NCI-H2196 treated with DMSO at 0.1 percent for 48 hours (cell line): ENCODE data around the gene TDRD1.

Experiments
- DNase-seq: peaks from one replicate; lab custom pipeline; 2025; ENCODE audit not compliant: unreplicated experiment; lab: John Stamatoyannopoulos, UW

TDRD1 gene

DNA sequence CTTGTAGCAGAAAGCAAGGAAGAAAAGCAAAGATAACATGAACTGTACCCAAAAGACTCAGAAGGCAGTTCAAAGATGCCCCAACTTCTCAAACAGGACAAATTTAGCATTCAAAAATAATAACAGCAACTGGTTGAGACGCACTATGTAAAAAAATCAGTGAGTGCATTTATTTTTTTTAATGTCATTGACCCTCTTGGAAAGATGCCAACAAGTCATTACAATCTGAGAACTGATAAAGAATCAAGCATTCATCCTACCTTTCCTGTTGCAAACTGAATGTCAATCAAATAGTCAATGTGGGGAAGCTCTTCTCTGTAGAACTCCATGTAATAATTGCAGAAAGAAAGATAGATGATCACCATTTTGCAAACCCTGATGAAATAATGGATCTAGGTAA is 3.5 kb upstream of the TDRD1 start:
- no peak for DNase-seq

DNA sequence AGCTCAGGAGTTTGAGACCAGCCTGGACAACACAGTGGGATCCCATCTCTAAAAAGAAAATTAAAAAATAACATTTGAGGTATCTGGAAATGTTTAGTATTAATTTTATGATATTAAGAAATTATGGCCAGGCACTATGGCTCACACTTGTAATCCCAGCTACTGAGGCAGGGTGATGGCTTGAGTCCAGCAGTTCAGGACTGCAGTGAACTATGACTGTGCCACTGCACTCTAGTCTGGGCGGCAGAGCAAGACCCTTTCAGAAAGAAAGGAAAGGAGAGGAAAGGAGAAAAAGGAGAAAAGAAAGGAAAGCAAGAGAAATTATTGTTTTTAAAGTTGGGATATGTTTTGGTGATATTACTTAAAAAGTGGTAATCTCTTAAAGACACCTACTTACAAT is 2.6 kb upstream of the TDRD1 start:
- DNase-seq = no peak

DNA sequence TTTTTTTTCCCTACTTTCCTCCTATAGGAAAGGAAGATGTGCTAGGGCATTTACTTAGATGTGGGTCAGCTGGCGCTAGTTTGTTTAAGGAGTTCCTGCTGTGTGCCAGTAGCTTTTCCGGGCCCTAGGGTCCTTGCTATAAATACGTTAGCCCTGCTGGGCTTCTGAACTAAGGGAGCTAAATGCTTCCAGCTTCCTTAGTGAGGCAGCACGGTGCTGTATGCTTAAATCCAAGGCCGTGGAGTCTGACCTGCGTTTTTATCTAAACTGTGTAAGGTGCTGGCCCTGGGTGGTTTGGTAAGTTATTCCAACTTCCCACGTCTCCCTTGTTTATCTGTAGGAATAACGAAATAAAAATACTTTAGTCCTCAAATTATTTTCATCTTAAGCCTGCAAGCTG is 594 bp downstream of the TDRD1 start:
- DNase-seq = no peak

DNA sequence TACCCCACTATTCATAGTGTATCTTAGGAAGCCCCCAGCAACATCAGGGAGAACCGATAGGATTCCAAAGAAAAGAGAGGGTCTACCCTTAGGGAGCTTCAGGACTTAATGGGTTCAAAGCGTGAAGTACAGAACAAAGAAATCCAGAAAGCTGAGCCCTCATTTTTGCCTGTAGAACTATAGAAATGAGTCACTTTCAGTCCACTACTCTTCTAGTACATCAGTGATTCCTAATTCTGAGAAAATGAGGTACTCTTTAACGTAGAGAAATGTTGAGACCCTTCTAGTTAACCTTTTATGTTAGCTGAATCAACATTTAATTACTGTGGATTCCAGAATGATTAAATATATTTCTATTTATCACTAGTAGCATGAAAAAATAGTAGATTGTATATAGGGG is 1.8 kb downstream of the TDRD1 start:
- DNase-seq = no peak

DNA sequence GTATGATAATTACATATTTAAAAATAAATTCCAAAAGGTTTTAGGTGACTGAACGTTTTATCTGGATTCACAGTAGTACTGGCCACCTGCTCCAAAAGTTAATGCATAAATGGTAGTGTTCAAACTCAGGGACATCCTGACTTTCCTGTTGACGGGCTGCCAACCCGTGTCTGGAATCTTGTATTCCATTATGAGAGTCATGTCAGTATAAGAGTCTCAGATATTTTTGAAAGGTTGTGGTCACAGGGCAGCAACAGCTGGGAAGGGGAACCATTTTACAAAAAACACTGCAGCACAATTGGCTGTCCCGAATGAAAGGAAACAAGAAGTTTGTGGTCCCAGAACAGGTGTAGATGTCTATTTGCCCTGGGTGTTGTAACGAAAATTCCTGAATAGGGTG is 2.8 kb downstream of the TDRD1 start:
- no peak for DNase-seq

DNA sequence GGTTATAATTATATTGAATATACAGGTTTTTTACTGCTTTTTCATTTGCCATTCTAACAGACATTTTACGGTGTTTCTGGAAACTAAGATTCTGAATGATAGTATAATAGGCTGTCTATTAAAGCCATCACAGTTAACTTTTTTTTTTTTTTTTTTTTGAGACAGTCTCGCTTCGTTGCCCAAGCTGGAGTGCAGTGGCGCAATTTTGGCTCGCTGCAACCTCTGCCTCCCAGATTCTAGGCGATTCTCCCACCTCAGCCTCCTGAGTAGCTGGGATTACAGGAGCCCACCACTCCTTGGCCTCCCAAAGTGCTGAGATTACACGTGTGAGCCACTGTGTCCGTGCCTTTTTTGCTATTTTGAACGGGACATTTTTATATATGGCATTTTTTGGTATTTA is 4.4 kb downstream of the TDRD1 start:
- DNase-seq = no peak

DNA sequence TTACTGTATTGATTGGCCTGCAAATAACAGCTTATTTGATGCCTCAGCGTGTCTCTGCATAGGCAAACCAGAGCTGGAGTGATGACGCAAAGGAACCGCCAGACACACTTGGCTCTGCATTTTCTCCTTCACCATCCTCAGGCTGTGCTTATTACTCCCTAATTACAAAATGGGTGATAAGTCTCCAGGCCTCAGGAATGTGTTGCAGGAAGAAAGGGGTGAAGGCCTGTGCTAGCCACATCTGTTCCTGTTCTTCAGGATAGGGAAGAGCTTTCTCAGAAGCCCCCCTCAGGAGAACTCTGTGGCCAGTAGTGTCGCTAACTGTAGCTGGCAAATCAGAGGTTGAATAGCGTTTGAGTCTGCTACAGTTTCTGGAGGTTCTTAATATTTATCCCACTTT is 5.1 kb downstream of the TDRD1 start:
- no peak for DNase-seq

DNA sequence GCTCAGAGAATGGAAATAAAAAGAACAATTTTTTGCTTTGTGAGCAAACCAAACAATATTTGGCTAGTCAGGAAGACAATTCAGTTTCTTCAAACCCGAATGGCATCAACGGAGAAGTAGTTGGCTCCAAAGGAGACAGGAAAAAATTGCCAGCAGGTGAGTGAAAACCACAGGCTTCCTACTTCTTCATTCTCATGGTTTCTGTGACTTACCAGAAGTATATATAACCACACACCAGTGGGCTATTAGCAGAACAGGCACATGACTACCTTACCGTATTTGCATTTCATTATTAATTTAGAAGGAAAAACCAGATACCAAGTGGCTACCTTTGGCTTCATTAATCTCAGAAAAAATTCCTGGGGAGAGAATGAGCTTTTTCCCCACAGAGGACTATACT is 8.8 kb downstream of the TDRD1 start:
- DNase-seq = no peak

DNA sequence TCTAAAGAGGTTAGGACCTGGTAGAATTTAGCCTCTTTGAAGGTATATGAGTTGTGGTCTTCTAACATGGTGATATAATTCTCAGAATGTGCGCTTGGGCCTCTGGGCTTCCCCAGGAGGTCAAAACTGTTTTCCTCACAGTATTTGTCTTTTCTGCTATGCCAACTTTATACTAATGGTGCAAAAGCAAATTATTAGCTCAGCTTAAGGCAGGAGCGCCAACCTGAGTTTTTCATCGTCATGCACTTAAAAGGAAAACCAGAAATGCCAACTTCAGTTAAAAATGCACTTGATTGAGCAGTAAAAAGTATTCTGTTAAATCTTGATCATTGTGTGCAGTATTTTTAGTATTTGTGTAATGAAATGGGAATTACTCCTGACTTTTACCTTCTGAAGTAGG is 9.7 kb downstream of the TDRD1 start:
- DNase-seq = no peak

DNA sequence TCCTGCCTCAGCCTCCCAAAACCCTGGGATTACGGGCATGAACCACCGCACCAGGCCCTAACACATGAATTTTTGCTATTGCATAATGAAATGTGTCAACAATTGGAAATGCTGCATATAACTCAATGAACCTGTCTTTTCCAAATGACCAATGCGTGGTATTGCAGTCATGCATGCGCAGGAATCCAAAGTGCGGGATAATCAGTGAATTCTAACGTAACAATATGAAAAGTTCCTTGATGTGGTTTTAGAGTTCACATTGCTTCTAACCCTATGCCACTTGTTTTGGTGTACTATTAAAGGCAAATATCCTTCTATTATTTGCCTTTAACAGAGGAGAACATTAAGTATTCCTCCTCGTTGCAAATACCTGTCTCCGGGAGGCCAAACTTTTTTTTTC is 10.5 kb downstream of the TDRD1 start:
- no peak for DNase-seq

DNA sequence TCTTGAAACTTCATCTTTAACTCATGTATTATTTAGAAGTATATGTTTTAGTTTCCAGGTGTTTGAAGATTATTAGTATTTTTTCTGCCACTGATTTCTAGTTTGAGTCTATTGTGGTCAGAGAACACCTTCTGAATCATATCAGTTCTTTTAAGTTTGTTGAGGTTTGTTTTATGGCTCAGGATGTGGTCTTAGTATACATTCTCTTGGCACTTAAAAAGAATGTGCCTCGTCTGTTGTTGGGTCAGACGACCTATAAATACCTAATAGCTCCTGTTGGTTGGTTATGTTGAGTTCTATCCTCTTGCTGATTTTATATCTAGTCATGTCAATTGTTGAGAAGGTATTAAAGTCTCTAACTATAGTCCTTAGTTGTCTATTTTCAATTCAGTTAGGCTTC is 15.9 kb downstream of the TDRD1 start:
- no peak for DNase-seq

DNA sequence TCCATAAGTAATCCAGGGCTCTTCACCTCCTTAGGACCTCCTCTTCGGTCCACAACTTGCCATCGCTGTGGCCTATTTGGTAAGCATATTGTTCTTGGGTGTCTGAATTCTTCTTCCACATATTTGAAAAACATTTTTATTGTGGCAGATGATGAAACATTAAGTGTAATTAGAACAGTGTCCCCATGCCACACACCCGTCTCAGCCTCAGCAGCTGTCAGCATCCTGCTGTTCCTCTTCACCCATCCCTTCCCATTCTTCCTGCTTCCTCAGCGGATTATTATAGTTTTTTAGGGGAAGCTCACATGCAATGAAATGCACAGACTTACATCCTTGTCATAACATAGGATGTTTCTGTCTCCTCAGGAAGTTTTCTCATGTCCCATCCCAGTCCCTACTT is 20.1 kb downstream of the TDRD1 start:
- no peak for DNase-seq

DNA sequence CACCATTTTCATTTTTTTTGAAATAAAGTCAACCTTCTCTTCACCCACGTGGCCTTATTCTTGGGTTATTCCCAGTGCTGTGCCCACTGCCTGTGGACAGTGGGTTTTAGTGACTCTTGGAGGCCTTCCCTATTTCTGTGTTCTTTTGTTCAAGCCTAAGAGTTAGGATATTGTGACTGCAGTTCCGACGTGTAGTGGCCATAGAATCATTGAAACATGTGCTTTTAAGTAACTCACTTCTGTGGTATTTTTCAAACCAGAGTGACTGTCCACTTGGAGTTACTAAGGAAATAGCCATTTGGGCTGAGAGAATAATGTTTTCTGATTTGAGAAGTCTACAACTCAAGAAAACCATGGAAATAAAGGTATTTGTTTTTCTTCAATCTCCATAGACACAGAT is 23.7 kb downstream of the TDRD1 start:
- DNase-seq = no peak

DNA sequence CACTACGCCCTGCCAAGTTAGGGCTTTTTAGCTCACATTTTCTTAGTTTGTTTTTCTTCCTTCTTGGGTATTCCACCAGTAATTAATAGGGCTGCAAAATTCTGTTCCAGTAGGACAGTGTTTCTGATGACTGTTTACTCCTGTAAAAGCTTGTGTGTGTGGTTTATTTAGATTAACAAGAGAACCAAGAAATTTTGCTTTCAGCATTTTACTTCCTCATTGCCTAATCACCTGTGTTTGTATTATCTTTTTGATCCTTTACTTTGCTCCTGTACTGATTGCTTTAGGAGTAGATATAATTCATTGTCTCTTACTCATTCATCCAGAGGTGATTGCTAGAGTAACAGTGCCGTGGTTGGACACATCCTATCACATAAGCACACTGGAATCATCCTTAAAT is 27.7 kb downstream of the TDRD1 start:
- DNase-seq = no peak

DNA sequence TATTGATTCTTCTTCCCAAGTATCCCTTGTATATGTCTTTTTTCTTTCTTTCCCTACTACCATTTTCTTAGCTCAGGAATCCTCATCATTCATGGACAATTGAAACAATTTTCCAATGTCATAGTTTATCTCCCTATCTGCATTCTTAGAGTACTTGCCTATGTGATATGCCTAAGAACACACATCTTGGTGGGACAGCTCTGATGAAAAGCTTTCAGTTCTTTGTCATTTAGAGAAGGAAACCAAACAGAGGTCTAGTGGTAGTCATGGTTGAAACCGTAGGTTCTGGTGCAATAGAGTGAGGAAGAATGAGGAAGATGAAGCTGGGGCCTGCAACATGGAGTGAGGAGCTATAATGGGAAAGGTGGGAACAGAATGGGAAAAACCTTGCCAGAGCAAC is 28.2 kb downstream of the TDRD1 start:
- no peak for DNase-seq

DNA sequence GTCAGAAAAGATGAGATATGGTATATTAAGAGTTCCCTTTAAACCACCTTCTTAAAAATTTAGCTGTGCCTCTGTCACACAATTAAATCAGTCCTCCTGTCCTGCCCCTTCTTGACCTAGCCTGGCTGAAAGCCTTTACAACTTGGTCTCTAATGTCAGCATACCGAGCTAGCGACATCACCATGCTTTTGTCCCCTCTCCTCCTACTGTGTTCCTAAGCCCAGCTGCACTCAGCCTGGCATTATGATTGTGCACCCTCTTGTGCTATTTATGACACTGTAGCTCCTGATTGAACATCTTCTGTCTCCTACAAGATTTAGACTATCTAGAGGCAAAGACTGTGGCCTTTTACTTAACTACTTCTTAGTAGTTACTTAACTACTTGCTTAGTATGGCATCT is 29.2 kb downstream of the TDRD1 start:
- no peak for DNase-seq

DNA sequence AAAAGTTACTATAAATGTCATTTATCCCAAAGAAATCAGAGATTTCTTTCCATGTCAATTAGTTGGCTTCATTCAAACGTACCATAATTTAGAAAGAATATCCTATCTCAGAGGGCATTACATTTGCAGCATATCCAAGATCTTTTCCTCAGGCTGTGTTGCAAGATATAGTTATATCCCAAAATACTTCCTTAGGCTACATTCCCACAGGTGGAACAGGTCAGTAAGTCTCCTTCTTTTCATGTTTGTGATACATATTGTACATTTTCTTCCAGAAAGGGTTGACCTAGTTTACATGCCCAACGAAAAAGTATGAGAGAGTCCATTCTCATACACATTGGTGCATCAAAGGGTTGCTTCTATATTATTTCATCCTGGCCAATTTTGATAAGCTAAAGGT is 33.0 kb downstream of the TDRD1 start:
- DNase-seq = no peak

DNA sequence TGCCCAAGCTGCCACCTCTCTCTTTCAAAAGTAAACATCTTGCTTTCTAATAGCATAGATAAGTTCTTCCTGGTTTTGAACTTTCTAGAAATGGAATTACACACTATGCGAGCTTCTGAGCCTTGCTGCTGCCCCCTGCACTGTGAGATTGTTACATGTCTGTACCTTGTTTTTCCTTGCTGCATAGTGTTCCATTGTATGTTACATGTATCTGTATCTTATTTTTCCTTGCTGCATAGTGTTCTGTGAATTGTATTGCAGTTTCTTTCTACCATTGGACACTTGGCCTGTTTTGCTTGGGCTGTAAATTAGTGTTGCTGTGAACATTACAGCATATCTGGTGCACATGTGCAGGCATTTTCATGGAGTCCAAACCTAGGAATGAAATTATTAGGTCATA is 35.9 kb downstream of the TDRD1 start:
- DNase-seq = no peak

DNA sequence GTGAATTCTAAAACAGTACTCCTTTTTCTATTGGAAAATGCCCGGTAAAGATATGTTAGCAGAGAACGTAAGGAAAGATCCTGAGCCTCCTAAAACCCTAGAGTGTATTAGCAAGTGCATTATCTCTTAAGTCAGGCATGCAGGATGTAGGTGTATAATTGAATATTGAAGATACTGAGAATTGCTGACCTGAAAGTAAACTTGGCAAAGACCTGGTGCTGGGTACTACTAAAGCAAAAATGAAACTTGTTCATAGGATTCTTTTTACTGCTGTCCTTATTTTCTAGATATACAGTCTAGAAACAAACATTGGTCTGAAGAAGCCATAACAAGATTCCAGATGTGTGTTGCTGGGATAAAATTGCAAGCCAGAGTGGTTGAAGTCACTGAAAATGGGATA is 41.1 kb downstream of the TDRD1 start:
- DNase-seq = no peak

DNA sequence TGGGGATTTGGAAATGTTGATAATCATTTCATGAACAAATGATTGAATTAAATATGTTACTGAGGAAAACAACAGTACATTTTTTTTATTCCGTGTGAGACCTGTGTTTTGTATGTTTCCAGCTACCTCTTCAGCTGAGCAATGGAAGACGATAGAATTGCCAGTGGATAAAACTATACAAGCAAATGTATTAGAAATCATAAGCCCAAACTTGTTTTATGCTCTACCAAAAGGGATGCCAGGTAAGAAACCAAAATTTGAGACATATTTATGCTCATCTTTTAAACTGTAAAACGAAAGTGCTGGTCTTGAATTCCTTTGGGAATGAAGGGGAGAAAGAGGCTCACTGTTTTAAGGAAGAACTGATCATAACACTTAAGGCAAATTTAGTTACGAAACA is 42.1 kb downstream of the TDRD1 start:
- no peak for DNase-seq

DNA sequence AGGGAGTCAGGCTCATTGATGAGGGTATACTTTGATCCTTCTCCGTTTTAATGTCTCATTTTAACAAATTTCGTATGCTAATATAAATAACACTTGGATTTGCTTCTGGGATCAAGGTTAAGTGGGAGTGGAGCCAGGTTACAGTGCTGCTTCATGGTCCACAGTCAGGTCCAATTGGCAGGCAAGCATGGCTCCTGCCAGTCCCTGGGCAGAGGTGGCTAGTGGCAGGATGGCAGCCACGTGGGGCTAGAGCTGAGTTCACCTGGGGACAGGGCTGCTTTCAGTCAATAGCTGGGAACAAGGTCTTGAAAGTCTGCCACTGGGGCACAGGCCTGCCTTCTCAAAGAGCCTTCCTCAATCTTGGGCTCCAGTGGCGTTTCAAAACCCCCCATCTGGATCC is 43.9 kb downstream of the TDRD1 start:
- no peak for DNase-seq

DNA sequence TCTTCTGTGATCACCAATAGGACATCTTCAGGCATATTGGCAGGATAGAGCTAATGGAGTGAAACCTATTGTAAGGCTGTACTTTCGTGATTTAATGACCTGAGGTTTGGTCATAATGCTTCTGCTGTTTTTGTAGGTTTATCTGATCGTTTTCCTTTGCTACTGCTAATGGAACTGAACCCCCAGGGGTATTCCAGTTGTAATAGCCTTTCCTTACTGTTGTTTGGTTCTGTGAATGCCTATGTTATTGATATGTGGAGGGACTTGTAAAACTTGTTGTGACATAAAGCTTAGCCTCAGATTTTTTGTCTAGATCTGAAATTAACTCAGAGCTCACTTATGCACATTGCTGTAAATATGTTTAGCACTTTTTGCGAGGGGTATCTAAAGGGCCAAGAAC is 49.0 kb downstream of the TDRD1 start:
- DNase-seq = no peak

DNA sequence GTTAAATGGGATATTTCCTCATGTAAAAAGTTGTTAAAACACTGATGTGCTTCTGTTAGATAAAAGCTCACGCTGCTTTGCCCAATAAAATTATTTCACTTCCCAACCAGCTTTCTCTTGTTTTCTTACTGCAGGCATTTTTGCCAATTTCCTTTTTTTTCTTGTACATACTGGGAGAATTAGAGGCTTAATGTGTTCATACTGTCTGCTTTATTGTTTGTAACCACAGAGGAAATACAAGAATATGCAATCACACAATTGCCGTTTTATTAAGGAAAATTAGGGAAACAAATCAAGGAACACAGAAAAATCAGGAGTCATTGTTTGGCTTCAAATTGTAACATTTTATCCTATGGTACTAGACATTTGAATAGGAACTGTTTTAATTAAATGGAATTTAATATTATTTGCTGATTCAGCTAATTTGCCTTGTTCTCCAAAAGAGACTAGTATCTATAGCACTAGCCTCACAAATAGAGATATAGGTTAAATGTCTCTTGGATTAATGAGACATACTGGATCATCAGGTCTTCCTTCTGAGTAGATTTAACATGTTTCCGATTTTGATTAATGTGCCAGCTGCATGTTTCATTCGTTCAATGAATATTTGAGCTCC is 53.5 kb downstream of the TDRD1 start:
- no peak for DNase-seq

DNA sequence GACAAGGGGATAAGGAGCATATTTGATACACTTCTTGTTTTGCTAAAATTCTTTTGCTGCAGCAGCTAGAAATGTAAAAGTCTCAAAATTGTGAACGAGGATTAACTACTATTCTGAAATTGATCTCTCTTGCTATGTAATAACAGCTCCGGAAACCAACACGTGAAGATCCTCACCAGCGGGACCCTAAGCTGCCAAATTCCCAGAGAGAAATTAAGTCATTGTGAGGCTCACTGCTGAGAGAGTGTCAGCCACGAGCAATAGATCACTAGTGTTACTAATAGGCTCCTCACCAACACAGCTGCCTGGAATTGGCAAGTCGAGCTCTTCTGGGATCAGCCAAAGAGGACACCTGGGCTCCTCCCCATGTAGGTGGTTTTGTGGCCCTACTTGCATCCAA is 54.3 kb downstream of the TDRD1 start:
- DNase-seq = no peak
